Measurements from ENCODE around the gene ELL3.
"Not testable (repeated sequence)": the region's sequence is repeated elsewhere in the genome, so short reads cannot be mapped to it uniquely, and the experiment has no call there.

ELL3 gene

GRCh38 chr15:43776718-43777266 is at the start of gene ELL3:
Gene ELL3 (minus strand): TSS chr15:43776966. CDS start chr15:43776901, 65 bp downstream.
- peak; percentile 68 for DNase-seq (ENCODE audit: low read depth)

- DNase-seq (ENCODE audit: low read depth): no peak
Observed at GRCh38 chr15:43826029-43826507, 49.3 kb upstream of the ELL3 start.

- not testable (repeated sequence) for DNase-seq (ENCODE audit: low read depth)
Observed at GRCh38 chr15:43825305-43825704, 48.5 kb upstream of the ELL3 start.

- DNase-seq (ENCODE audit: low read depth): peak; percentile 83
Observed at GRCh38 chr15:43824302-43825246, 47.8 kb upstream of the ELL3 start, which contains the start of gene MFAP1. Gene MFAP1 (minus strand): TSS chr15:43824690. CDS start chr15:43824569, 121 bp downstream.

GRCh38 chr15:43821505-43821904 is 44.7 kb upstream of the ELL3 start:
- DNase-seq (ENCODE audit: low read depth): no peak

GRCh38 chr15:43815064-43815463 is 38.3 kb upstream of the ELL3 start:
- not testable (repeated sequence) for DNase-seq (ENCODE audit: low read depth)

- no peak for DNase-seq (ENCODE audit: low read depth)
Observed at GRCh38 chr15:43808960-43809678, 32.4 kb upstream of the ELL3 start.

- DNase-seq (ENCODE audit: low read depth): no peak
Observed at GRCh38 chr15:43808435-43808950, 31.7 kb upstream of the ELL3 start.

GRCh38 chr15:43802676-43803075 is 25.9 kb upstream of the ELL3 start:
- not testable (repeated sequence) for DNase-seq (ENCODE audit: low read depth)

- peak; percentile 88 for DNase-seq (ENCODE audit: low read depth)
Observed at GRCh38 chr15:43800286-43801141, 23.7 kb upstream of the ELL3 start, which contains the start of gene HYPK. Gene HYPK (plus strand): TSS chr15:43800599. CDS start chr15:43800623, 24 bp downstream.

GRCh38 chr15:43799945-43800285 is 23.1 kb upstream of the ELL3 start, which contains the start of gene SERINC4:
Gene SERINC4 (minus strand): TSS chr15:43800220. CDS start chr15:43799986, 234 bp downstream.
- no peak for DNase-seq (ENCODE audit: low read depth)

GRCh38 chr15:43799209-43799944 is 22.6 kb upstream of the ELL3 start:
- no peak for DNase-seq (ENCODE audit: low read depth)

- no peak for DNase-seq (ENCODE audit: low read depth)
Observed at GRCh38 chr15:43796566-43796965, 19.8 kb upstream of the ELL3 start.

GRCh38 chr15:43795997-43796396 is 19.2 kb upstream of the ELL3 start:
- DNase-seq (ENCODE audit: low read depth): no peak

GRCh38 chr15:43795197-43795596 is 18.4 kb upstream of the ELL3 start:
- DNase-seq (ENCODE audit: low read depth): no peak

GRCh38 chr15:43794269-43795037 is 17.7 kb upstream of the ELL3 start:
- DNase-seq (ENCODE audit: low read depth): no peak

- no peak for DNase-seq (ENCODE audit: low read depth)
Observed at GRCh38 chr15:43793647-43794046, 16.9 kb upstream of the ELL3 start.

- DNase-seq (ENCODE audit: low read depth): no peak
Observed at GRCh38 chr15:43792761-43793476, 16.2 kb upstream of the ELL3 start.

Data from activated T-cell treated with anti-CD3 and anti-CD28 coated beads for 1 hour (primary cell).